Measurements from ENCODE around the gene UBE2E2.

The UBE2E2 gene

GRCh38 chr3:23253214-23253613 lies 50.1 kb downstream of the UBE2E2 start:
- TF ChIP-seq, protein P1, sequence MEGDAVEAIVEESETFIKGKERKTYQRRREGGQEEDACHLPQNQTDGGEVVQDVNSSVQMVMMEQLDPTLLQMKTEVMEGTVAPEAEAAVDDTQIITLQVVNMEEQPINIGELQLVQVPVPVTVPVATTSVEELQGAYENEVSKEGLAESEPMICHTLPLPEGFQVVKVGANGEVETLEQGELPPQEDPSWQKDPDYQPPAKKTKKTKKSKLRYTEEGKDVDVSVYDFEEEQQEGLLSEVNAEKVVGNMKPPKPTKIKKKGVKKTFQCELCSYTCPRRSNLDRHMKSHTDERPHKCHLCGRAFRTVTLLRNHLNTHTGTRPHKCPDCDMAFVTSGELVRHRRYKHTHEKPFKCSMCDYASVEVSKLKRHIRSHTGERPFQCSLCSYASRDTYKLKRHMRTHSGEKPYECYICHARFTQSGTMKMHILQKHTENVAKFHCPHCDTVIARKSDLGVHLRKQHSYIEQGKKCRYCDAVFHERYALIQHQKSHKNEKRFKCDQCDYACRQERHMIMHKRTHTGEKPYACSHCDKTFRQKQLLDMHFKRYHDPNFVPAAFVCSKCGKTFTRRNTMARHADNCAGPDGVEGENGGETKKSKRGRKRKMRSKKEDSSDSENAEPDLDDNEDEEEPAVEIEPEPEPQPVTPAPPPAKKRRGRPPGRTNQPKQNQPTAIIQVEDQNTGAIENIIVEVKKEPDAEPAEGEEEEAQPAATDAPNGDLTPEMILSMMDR (conservative IDR thresholded peaks at IDR 0.05; ENCODE audit: control insufficient read depth, insufficient read depth, low read depth, low read length), result no peak
- H3K4me3 ChIP-seq (ENCODE audit: control insufficient read depth, low read depth, low read length), result no peak overlapping the region
- DNase-seq (ENCODE audit: low read depth), result no peak

GRCh38 chr3:23254282-23254681 lies 51.2 kb downstream of the UBE2E2 start:
- H3K4me3 ChIP-seq (ENCODE audit: control insufficient read depth, low read depth, low read length), result no peak overlapping the region
- DNase-seq (ENCODE audit: low read depth), result no peak
- TF ChIP-seq, protein P1 (conservative IDR thresholded peaks at IDR 0.05; ENCODE audit: control insufficient read depth, insufficient read depth, low read depth, low read length), result no peak

DNA sequence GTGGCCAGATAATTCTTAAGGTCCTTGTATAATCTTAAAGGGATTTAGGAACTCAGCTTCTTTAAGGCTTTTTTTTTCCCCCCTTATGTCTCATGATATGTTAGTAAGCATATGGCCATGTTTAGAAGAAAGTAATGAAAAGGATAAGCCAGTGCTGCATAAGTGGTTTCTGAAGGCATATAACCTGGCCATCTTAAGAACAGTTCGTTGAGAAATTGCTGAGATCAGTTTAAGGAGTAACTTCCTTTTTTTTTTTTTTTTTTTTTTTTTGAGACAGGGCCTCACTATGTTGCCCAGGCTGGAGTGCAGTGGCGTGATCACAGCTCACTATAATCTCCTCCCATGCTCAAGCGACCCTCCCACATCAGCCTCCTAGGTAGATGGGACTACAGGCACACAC lies 51.7 kb downstream of the UBE2E2 start:
- H3K4me3 ChIP-seq (ENCODE audit: control insufficient read depth, low read depth, low read length), result no peak overlapping the region
- no peak for DNase-seq (ENCODE audit: low read depth)
- TF ChIP-seq, protein P1 (conservative IDR thresholded peaks at IDR 0.05; ENCODE audit: control insufficient read depth, insufficient read depth, low read depth, low read length), result no peak

- TF ChIP-seq, protein P1 (conservative IDR thresholded peaks at IDR 0.05; ENCODE audit: control insufficient read depth, insufficient read depth, low read depth, low read length), result no peak
- no peak overlapping the region for H3K4me3 ChIP-seq (ENCODE audit: control insufficient read depth, low read depth, low read length)
- DNase-seq (ENCODE audit: low read depth), result no peak
Measured at GRCh38 chr3:23256741-23257435, 53.8 kb downstream of the UBE2E2 start.

DNA sequence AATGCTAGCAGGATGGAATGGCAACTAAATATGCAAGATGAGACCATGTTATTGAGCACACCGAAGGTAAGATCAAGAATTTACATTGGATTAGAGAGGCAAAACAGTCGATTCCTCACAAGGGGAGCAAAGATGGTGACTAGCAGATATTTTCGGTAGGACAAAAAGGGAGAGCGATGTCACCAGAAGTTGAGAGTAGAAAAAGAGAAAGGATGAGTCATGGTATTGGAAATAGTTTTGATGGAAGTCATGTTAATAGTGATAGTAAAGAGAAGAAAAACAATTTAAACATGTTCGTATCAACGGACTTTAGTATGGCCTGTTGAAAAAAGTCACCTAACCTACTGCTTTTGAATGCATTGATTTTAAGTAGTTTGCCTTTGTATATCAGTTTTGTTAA lies 55.0 kb downstream of the UBE2E2 start:
- H3K4me3 ChIP-seq (ENCODE audit: control insufficient read depth, low read depth, low read length), result no peak overlapping the region
- DNase-seq (ENCODE audit: low read depth), result peak; percentile 50
- TF ChIP-seq, protein P1 (conservative IDR thresholded peaks at IDR 0.05; ENCODE audit: control insufficient read depth, insufficient read depth, low read depth, low read length), result no peak

- TF ChIP-seq, protein P1 (conservative IDR thresholded peaks at IDR 0.05; ENCODE audit: control insufficient read depth, insufficient read depth, low read depth, low read length), result no peak
- H3K4me3 ChIP-seq (ENCODE audit: control insufficient read depth, low read depth, low read length), result no peak overlapping the region
- no peak for DNase-seq (ENCODE audit: low read depth)
Measured at GRCh38 chr3:23259515-23259914, 56.4 kb downstream of the UBE2E2 start.

Measured in fibroblast of mammary gland (primary cell).